Colonic mucosa (tissue), 4 donors: Measurements from ENCODE around the gene TNFRSF1A. TPM values are rescaled to one million over a fixed set of nuclear protein-coding genes. Genes with fewer than 3 reads are reported as not detected.
A peak's percentile ranks its signal among the peaks of the same experiment; 100 is the strongest.

ENCODE experiments used
- DNase-seq: peaks from one replicate; pipeline ENCODE4 v3.0.0-alpha.2; 2020
- H3K27ac ChIP-seq: fragments of 200-600 bp; one replicate; pipeline ENCODE4 v1.8.0; 2021
- H3K27me3 ChIP-seq: fragments of 200-600 bp; one replicate; pipeline ENCODE4 v1.8.0; 2021
- H3K36me3 ChIP-seq: fragments of 200-600 bp; one replicate; pipeline ENCODE4 v1.8.0; 2021
- H3K4me1 ChIP-seq: fragments of 200-600 bp; one replicate; pipeline ENCODE4 v1.8.0; 2021; ENCODE audit warnings: mild to moderate bottlenecking
- H3K4me3 ChIP-seq: fragments of 200-600 bp; one replicate; pipeline ENCODE4 v1.8.0; 2021
- H3K9ac ChIP-seq, 2 donors: one replicate each; pipeline ENCODE4 v1.7.0; 2013; ENCODE audit warnings: control low read depth in 2 of 2, low read depth in 2 of 2, low read length in 2 of 2
- H3K9me3 ChIP-seq: fragments of 200-600 bp; one replicate; pipeline ENCODE4 v1.8.0; 2021
- intact Hi-C: fragments of 100-400 bp; cut with DNase I; formaldehyde crosslinking; loops from one replicate; pipeline ENCODE4 v1.14.1; 2022
- total RNA-seq, 2 donors: library from RNA; stranded (reverse); fragmentation: NEBNext Ultra II Directional in 1 of 2; extraction: Animal tissue kit (Norgen Biotek cat#: 25700) in 1 of 2; gene quantifications; one replicate each; pipeline ENCODE4 v1.2.1, GENCODE V29; 2021
- TF ChIP-seq, protein P1 (sequence below): fragments of 200-600 bp; IDR thresholded peaks from one replicate; pipeline ENCODE4 v1.8.0; 2022; ENCODE audit warnings: antibody characterized with exemption, mild to moderate bottlenecking
- donor health status: healthy.
- donor health status: DM: no; HTN: no; CAD: no.
- donor health status: DM: no; HTN: no; CAD: no.

TNFRSF1A gene
- total RNA-seq, 2 donors from 2014 or later: 116 to 164 TPM

DNA sequence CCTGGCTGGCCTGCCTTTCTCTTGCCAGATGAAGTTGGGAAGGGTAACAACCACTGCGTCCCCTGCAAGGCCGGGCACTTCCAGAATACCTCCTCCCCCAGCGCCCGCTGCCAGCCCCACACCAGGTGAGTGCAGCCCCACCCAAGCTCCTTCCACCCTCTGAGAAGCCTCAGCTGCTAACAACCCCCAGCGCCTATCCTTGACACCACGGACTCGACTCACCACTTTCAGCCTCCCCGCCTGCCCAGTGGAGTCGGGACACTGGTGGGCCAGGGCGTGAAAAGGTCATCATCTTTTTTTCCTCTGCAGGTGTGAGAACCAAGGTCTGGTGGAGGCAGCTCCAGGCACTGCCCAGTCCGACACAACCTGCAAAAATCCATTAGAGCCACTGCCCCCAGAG, 44.2 kb upstream of the TNFRSF1A start:
- no peaks in the 10 kb centered on the region for H3K9me3 ChIP-seq
- peak overlapping the region in 1 of 2 donors; percentile 28 for H3K9ac ChIP-seq
- no peak for DNase-seq
- TF ChIP-seq, protein P1, sequence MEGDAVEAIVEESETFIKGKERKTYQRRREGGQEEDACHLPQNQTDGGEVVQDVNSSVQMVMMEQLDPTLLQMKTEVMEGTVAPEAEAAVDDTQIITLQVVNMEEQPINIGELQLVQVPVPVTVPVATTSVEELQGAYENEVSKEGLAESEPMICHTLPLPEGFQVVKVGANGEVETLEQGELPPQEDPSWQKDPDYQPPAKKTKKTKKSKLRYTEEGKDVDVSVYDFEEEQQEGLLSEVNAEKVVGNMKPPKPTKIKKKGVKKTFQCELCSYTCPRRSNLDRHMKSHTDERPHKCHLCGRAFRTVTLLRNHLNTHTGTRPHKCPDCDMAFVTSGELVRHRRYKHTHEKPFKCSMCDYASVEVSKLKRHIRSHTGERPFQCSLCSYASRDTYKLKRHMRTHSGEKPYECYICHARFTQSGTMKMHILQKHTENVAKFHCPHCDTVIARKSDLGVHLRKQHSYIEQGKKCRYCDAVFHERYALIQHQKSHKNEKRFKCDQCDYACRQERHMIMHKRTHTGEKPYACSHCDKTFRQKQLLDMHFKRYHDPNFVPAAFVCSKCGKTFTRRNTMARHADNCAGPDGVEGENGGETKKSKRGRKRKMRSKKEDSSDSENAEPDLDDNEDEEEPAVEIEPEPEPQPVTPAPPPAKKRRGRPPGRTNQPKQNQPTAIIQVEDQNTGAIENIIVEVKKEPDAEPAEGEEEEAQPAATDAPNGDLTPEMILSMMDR: no peak
- intact Hi-C loops: loop anchor here (5.0 kb wide), 1 partner anchor 59 kb away; no protein-coding TSS in a partner anchor
- H3K36me3 ChIP-seq: no peaks in the 10 kb centered on the region
- no peak overlapping the region for H3K27ac ChIP-seq
- H3K27me3 ChIP-seq: no peaks in the 10 kb centered on the region
- no peak overlapping the region for H3K4me3 ChIP-seq
- peaks cover 6% of the 10 kb centered on the region for H3K4me1 ChIP-seq

DNA sequence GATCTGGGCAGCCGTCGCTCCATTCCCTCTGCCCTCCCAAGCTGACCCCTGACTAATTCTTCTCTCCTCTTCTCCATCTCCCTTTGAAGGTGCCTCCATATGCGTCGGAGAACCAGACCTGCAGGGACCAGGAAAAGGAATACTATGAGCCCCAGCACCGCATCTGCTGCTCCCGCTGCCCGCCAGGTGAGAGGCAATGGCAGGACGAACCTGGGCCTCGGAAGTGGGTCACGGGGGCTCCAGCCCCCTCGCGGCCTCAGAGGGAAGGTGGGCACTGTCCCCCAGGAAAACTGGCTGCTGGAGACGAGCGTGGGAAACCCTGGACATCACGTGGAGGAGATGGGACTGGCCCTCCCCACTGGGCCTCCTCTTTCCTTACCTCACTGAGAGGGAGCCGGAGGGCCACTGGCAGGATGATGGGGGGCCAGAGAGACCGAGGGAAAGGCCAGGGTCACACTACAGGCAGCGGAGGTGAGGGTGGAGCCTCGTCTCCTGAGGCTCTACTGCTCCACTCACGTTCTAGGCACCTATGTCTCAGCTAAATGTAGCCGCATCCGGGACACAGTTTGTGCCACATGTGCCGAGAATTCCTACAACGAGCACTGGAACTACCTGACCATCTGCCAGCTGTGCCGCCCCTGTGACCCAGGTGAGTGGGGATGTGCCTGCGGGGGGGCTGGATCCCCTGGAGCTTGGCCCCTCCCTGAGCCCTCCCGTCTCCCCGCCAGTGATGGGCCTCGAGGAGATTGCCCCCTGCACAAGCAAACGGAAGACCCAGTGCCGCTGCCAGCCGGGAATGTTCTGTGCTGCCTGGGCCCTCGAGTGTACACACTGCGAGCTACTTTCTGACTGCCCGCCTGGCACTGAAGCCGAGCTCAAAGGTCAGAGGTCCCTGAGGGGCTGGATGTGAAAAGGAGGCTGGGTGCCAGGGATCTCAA, 42.9 kb upstream of the TNFRSF1A start:
- peak overlapping the region; percentile 64 for H3K4me3 ChIP-seq
- TF ChIP-seq, protein P1: no peak
- intact Hi-C loops: loop anchor here (5.0 kb wide), 1 partner anchor 57 kb away; no protein-coding TSS in a partner anchor
- H3K9ac ChIP-seq: peak overlapping the region; percentile 88 to 98
- no peaks in the 10 kb centered on the region for H3K36me3 ChIP-seq
- H3K27ac ChIP-seq: peak overlapping the region; percentile 96
- no peaks in the 10 kb centered on the region for H3K27me3 ChIP-seq
- no peaks in the 10 kb centered on the region for H3K9me3 ChIP-seq
- DNase-seq: peak; percentile 58
- H3K4me1 ChIP-seq: peaks cover 6% of the 10 kb centered on the region

DNA sequence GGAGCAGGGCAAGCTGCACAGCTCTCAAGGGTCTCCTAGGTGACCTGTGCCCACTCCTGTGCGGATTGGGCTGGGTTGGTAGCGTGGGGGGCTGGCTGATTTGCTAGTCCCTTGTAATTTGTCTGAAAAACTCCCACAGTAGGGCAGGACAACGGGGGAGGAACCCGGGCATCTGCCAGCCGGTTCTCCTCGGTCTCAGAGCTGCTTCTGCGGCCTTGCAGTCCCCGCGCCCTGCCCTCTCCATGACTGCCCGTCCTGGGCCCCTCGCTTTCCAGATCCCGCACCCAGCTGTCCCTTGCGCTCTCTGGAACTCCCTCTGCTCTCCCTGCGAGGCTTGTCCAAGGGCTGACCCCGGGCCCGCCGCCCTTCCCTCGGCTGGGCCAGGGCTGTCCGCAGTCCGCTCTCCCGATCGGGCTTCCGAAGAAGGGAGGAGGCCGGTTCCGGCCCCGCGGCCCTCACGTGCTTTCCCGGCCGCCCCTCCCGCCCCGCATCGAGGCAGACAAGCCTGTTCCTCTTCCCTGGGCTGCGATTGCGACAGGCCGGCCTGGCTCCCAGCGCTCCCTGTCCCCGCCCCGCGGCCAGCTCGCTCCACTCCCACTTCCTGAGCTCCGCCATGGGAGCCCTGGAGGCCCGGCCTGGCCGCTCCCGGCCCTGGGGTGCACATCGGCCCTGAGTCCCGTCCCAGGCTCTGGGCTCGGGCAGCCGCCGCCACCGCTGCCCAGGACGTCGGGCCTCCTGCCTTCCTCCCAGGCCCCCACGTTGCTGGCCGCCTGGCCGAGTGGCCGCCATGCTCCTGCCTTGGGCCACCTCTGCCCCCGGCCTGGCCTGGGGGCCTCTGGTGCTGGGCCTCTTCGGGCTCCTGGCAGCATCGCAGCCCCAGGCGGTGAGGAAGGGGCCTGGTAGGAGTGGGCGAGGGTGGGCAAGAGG, 42.0 kb upstream of the TNFRSF1A start, which contains the start of gene LTBR:
TSS of gene LTBR (plus strand) at position 591 of the 927 bp plus-strand sequence. CDS start at position 788, 197 bp downstream.
- peak; percentile 96 for DNase-seq
- H3K27me3 ChIP-seq: no peaks in the 10 kb centered on the region
- no peaks in the 10 kb centered on the region for H3K36me3 ChIP-seq
- peak within 1 kb of the TSS; percentile 88 to 98 for H3K9ac ChIP-seq
- intact Hi-C loops: no loop called here
- H3K4me3 ChIP-seq: peak within 1 kb of the TSS; percentile 64
- no peaks in the 10 kb centered on the region for H3K9me3 ChIP-seq
- peaks cover 6% of the 10 kb centered on the region for H3K4me1 ChIP-seq
- TF ChIP-seq, protein P1: no peak
- H3K27ac ChIP-seq: peak within 1 kb of the TSS; percentile 96

DNA sequence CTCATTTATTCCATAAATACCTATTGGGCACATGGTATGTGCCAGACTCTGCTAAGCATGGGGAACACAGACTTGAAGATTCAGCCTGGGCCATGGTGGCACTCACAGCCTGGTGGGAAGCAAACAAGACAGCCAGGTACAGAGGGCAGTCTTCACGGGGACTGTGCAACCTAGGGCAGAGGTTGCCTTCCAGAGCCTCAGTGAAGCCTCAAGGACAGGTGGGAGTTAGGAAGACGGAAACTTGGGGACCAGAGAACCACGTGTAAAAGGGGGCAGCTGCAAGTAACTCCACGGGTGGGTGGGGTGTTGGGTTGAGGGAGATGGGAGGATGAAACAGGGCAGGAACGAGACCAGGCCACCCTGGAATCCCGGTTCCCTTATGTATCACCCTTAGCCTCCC, 41.1 kb upstream of the TNFRSF1A start:
- peak overlapping the region; percentile 96 for H3K27ac ChIP-seq
- intact Hi-C loops: no loop called here
- no peaks in the 10 kb centered on the region for H3K36me3 ChIP-seq
- H3K9ac ChIP-seq: peak overlapping the region; percentile 88 to 98
- H3K9me3 ChIP-seq: no peaks in the 10 kb centered on the region
- H3K27me3 ChIP-seq: no peaks in the 10 kb centered on the region
- DNase-seq: no peak
- H3K4me1 ChIP-seq: peaks cover 6% of the 10 kb centered on the region
- peak overlapping the region; percentile 64 for H3K4me3 ChIP-seq
- TF ChIP-seq, protein P1: no peak

DNA sequence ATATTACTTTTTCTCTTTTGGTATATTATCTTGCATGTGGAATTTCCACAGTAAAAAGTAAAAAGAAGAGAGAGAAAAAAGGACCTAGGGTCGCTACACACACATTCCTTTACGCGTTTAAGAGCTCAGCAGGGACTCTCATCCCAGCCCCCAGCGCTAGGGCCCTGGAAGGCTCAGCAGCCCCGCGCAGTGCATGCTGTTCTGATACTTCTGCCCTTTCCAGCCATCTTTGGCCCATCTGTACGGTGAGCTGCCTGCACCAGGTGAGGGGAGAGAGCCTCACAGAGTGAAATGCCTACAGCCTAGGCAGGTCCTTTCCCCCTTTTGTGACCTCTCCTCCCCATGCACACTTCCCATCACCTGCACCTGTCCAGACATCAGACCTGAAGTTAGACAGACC, 40.5 kb upstream of the TNFRSF1A start:
- DNase-seq: no peak
- no peaks in the 10 kb centered on the region for H3K9me3 ChIP-seq
- no peak overlapping the region for H3K27ac ChIP-seq

More for the DNA sequence above, 40.5 kb upstream of the TNFRSF1A start:
- intact Hi-C loops: no loop called here
- H3K9ac ChIP-seq: peak overlapping the region in 1 of 2 donors; percentile 88
- TF ChIP-seq, protein P1: no peak
- H3K27me3 ChIP-seq: no peaks in the 10 kb centered on the region
- H3K4me1 ChIP-seq: peaks cover 6% of the 10 kb centered on the region
- H3K4me3 ChIP-seq: no peak overlapping the region
- no peaks in the 10 kb centered on the region for H3K36me3 ChIP-seq
